Natural killer cell (primary cell): ENCODE results near the gene CHI3L1. TPM values are rescaled to one million over a fixed set of nuclear protein-coding genes. Genes with fewer than 3 reads are reported as not detected.

Source experiments
- ATAC-seq, 3 donors: fragments of 150-1000 bp in 2 of 3; fragments of 200-7000 bp in 1 of 3; cut with Tn5 transposase; 1 replicate in 1 of 3; 2 replicates in 2 of 3; pipeline ENCODE4 v1.10.0; 2021; ENCODE audit warnings: mild to moderate bottlenecking in 2 of 3, moderate library complexity in 2 of 3
- DNase-seq, 2 donors: peaks; one replicate each; pipeline versions ENCODE4 v3.0.0 to v3.0.0-alpha.2; 2013 to 2021; ENCODE audit warnings: mixed read lengths in 1 of 2
- H3K27ac ChIP-seq: one replicate; pipeline ENCODE4 v1.5.1; 2013; ENCODE audit warnings: mild to moderate bottlenecking, low read length
- H3K27me3 ChIP-seq: one replicate; pipeline ENCODE4 v1.6.1; 2013; ENCODE audit warnings: low read length; ENCODE audit not compliant: control insufficient read depth, insufficient read depth
- H3K36me3 ChIP-seq: one replicate; pipeline ENCODE4 v1.6.1; 2013; ENCODE audit warnings: low read length; ENCODE audit not compliant: control insufficient read depth, insufficient read depth
- H3K4me1 ChIP-seq: one replicate; pipeline ENCODE4 v1.6.1; 2013; ENCODE audit warnings: low read length; ENCODE audit not compliant: control insufficient read depth, insufficient read depth
- H3K4me3 ChIP-seq: one replicate; pipeline ENCODE4 v1.5.1; 2013; ENCODE audit warnings: low read length
- H3K9me3 ChIP-seq: one replicate; pipeline ENCODE4 v1.6.1; 2013; ENCODE audit warnings: low read length; ENCODE audit not compliant: control insufficient read depth, insufficient read depth
- H3K27ac Mint-ChIP-seq, 2 donors: one replicate each; pipeline ENCODE4 v1.8.0; 2022; ENCODE audit warnings: mild to moderate bottlenecking in 2 of 2, mixed read lengths in 2 of 2, moderate library complexity in 1 of 2
- H3K27me3 Mint-ChIP-seq, 2 donors: one replicate each; pipeline ENCODE4 v1.8.0; 2022; ENCODE audit warnings: low read depth in 2 of 2, mixed read lengths in 2 of 2
- H3K36me3 Mint-ChIP-seq: one replicate; pipeline ENCODE4 v1.8.0; 2022; ENCODE audit warnings: mixed read lengths
- H3K4me1 Mint-ChIP-seq, 2 donors: one replicate each; pipeline ENCODE4 v1.8.0; 2022; ENCODE audit warnings: mixed read lengths in 2 of 2
- H3K4me3 Mint-ChIP-seq: one replicate; pipeline ENCODE4 v1.8.0; 2022; ENCODE audit warnings: mild to moderate bottlenecking, moderate library complexity, mixed read lengths
- H3K9me3 Mint-ChIP-seq, 2 donors: one replicate each; pipeline ENCODE4 v1.8.0; 2022; ENCODE audit warnings: mixed read lengths in 2 of 2
- WGBS: methylation state at CpG from one replicate; pipeline ENCODE4 v1.1.7; 2013; ENCODE audit warnings: missing lambda C conversion rate; ENCODE audit not compliant: insufficient coverage; 5-methylcytosine and 5-hydroxymethylcytosine counted together
- intact Hi-C: fragments of 100-400 bp; cut with micrococcal nuclease; formaldehyde crosslinking; loops from one replicate; pipeline ENCODE4 v1.14.2; 2022
- total RNA-seq, 4 donors: library from RNA; stranded (reverse); fragments of 120-200 nt in 1 of 4; gene quantifications; one replicate each; pipeline versions ENCODE4 v1.2.3 to v1.2.4, GENCODE V29; 2013 to 2022
- TF ChIP-seq, protein P1 (sequence below): fragments of 200-600 bp; IDR thresholded peaks from one replicate; pipeline ENCODE4 v1.8.0; 2022; ENCODE audit warnings: antibody characterized with exemption

Gene CHI3L1
- total RNA-seq, 3 donors from 2014 or later (not counting 1 experiment from before 2014, with no cell fraction given) = 1.0 TPM; not detected in 2

DNA sequence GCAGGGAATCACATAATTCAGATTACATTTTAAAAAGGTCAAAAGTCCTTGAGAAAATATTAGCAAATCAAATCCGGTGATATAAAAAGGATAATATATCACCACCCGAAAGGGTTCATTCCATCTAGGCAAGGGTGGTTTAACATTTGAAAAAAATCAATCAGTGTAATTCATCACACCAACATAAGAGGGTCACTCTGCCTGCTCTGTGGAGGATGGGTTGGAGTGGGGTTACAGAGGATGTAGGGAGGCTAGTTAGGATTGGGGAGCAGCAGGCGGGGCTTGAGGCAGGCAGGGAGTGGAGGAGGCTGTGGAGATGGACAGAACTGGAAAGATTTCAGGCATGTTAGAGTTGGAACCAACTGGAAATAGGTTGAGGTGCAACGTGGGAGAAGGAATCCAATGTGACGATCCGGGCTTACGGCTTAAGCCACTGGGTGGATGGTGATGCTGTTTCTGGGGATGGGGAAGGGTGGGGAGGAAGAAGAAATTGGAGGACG, 46.5 kb downstream of the CHI3L1 start:
- Histone ChIP-seq H3K9me3 (no peaks in the 10 kb centered on the region), H3K27me3 (no peaks in the 10 kb centered on the region), H3K36me3 (no peaks in the 10 kb centered on the region), H3K4me1 (peaks cover 8% of the 10 kb centered on the region), H3K4me3 (no peak overlapping the region), H3K27ac (no peak overlapping the region)
- Mint-ChIP-seq H3K4me3 (no peak overlapping the region), H3K36me3 (no peaks in the 10 kb centered on the region), H3K27me3 (peaks cover 0 to 15% of the 10 kb centered on the region in 2 donors), H3K4me1 (peaks cover 5 to 10% of the 10 kb centered on the region in 2 donors), H3K27ac (no peak overlapping the region), H3K9me3 (no peaks in the 10 kb centered on the region)
- no peak for DNase-seq
- no peak for ATAC-seq
- TF ChIP-seq, protein P1, sequence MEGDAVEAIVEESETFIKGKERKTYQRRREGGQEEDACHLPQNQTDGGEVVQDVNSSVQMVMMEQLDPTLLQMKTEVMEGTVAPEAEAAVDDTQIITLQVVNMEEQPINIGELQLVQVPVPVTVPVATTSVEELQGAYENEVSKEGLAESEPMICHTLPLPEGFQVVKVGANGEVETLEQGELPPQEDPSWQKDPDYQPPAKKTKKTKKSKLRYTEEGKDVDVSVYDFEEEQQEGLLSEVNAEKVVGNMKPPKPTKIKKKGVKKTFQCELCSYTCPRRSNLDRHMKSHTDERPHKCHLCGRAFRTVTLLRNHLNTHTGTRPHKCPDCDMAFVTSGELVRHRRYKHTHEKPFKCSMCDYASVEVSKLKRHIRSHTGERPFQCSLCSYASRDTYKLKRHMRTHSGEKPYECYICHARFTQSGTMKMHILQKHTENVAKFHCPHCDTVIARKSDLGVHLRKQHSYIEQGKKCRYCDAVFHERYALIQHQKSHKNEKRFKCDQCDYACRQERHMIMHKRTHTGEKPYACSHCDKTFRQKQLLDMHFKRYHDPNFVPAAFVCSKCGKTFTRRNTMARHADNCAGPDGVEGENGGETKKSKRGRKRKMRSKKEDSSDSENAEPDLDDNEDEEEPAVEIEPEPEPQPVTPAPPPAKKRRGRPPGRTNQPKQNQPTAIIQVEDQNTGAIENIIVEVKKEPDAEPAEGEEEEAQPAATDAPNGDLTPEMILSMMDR = no peak
- WGBS = 87% methylated on average over 5 of the region's 8 CpGs
- intact Hi-C loops = no loop called here

DNA sequence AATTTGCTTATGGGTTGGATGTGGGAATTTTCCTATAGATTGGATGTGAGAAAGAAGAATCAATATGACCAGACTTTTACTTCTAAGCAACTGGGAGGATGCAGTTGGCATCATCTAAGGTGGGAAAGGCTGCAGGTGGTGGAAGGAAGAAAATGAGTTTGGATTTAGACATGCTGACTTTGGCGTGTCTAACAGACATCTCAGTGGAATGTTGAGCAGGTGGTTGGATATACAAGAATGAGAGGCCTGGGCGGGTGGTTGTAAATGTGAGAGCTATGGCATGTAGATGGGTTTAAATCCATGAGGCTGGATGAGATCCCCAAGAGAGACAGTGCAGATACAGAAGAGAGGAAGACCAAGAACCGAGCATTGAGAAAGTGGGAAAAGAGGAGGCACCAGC, 48.4 kb downstream of the CHI3L1 start:
- no peak overlapping the region for H3K27ac ChIP-seq
- Mint-ChIP-seq H3K4me3 (no peak overlapping the region), H3K9me3 (no peaks in the 10 kb centered on the region), H3K36me3 (no peaks in the 10 kb centered on the region), H3K4me1 (peaks cover 5 to 10% of the 10 kb centered on the region in 2 donors), H3K27ac (no peak overlapping the region), H3K27me3 (peaks cover 0 to 15% of the 10 kb centered on the region in 2 donors)
- no peaks in the 10 kb centered on the region for H3K27me3 ChIP-seq
- intact Hi-C loops = no loop called here
- no peak for ATAC-seq
- H3K4me1 ChIP-seq = peaks cover 8% of the 10 kb centered on the region
- WGBS = 89% methylated on average over 3 of the region's 3 CpGs
- TF ChIP-seq, protein P1 = no peak
- H3K9me3 ChIP-seq = no peaks in the 10 kb centered on the region
- no peaks in the 10 kb centered on the region for H3K36me3 ChIP-seq
- no peak for DNase-seq
- no peak overlapping the region for H3K4me3 ChIP-seq

DNA sequence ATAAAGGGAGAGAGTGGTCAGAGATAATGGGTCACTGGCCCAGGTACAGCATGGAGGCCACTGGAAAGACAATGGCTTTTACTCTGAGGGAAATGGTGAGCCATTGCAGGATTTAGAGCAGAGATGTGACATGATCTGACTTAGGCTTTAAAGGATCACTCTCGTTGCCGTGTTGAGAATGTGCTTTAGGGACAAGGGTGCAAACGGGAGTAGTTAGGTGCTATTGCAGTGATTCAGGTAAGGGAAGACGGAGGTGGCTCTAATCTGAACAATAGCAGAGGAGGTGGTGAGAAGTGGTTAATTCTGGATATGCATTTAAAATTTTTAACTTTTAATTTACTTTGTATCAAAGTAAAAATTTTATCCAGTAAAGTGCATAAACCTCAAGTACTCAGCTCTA, 49.2 kb downstream of the CHI3L1 start:
- Mint-ChIP-seq H3K27me3 (peaks cover 0 to 15% of the 10 kb centered on the region in 2 donors), H3K27ac (no peak overlapping the region), H3K4me3 (no peak overlapping the region), H3K36me3 (no peaks in the 10 kb centered on the region), H3K9me3 (no peaks in the 10 kb centered on the region), H3K4me1 (peaks cover 5 to 10% of the 10 kb centered on the region in 2 donors)
- TF ChIP-seq, protein P1 = no peak
- H3K4me1 ChIP-seq = peaks cover 8% of the 10 kb centered on the region
- no peak overlapping the region for H3K4me3 ChIP-seq
- H3K36me3 ChIP-seq = no peaks in the 10 kb centered on the region
- intact Hi-C loops = no loop called here
- WGBS = 94% methylated on average over 4 of the region's 4 CpGs
- H3K9me3 ChIP-seq = no peaks in the 10 kb centered on the region
- H3K27ac ChIP-seq = no peak overlapping the region
- H3K27me3 ChIP-seq = no peaks in the 10 kb centered on the region
- no peak for DNase-seq
- no peak for ATAC-seq

DNA sequence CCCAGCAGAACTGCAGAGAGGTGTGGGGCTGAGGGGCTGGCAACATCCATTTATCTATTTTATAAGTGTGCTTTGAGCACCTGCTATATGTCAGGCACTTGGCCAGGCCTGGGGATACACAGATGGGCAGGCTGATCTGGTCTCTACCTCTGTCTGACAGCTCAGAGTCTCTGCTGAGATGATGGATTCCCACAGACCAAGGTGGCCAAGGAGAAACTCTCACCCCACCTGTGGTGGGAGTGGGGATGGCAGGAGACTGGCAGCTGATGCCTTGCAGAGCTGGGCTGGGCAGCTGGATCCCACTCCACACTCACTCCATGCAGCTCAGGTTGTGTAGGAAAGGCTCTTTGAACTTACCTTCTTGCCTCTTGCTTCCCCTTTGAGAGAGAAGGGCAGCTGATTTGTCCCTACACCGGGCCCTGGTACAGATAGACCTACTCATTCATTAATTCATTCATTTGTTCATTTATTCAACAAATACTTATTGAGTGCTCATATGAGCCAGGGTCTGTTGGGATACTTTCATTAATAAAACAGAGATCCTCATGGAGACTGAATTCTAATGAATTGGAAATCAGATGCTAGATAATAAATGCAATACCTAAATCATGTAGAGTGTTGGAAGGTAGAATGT, 50.0 kb downstream of the CHI3L1 start:
- peaks cover 5 to 10% of the 10 kb centered on the region in 2 donors for H3K4me1 Mint-ChIP-seq
- intact Hi-C loops = no loop called here

More for the DNA sequence above, 50.0 kb downstream of the CHI3L1 start:
- Histone ChIP-seq H3K27ac (no peak overlapping the region), H3K36me3 (no peaks in the 10 kb centered on the region), H3K27me3 (no peaks in the 10 kb centered on the region), H3K9me3 (no peaks in the 10 kb centered on the region), H3K4me1 (peaks cover 8% of the 10 kb centered on the region), H3K4me3 (no peak overlapping the region)
- Mint-ChIP-seq H3K36me3 (no peaks in the 10 kb centered on the region), H3K4me3 (no peak overlapping the region), H3K9me3 (no peaks in the 10 kb centered on the region), H3K27ac (no peak overlapping the region), H3K27me3 (peaks cover 0 to 12% of the 10 kb centered on the region in 2 donors)
- DNase-seq = no peak
- TF ChIP-seq, protein P1 = no peak
- peak in 1 of 3 donors; percentile 18 for ATAC-seq
- WGBS = no CpG with 5 or more reads among the region's 1 CpG
